OCI-LY1 (cell line): ENCODE data around the gene STK32B.

Experiments
- EZH2 ChIP-seq: fragments of 200-600 bp; sonication (generic), shearing (Covaris generic); IDR thresholded peaks from 2 replicates; pipeline ENCODE4 v1.8.0; 2017; ENCODE audit warnings: borderline replicate concordance, mixed run types, mild to moderate bottlenecking, antibody characterized with exemption, low read length, moderate library complexity, mixed read lengths
- TF ChIP-seq, protein P1 (sequence below): fragments of 200-600 bp; sonication (generic), shearing (Covaris generic); IDR thresholded peaks from 2 replicates; pipeline ENCODE4 v1.5.1; 2017; ENCODE audit warnings: mild to moderate bottlenecking, antibody characterized with exemption, low read length, moderate library complexity, mixed read lengths

DNA sequence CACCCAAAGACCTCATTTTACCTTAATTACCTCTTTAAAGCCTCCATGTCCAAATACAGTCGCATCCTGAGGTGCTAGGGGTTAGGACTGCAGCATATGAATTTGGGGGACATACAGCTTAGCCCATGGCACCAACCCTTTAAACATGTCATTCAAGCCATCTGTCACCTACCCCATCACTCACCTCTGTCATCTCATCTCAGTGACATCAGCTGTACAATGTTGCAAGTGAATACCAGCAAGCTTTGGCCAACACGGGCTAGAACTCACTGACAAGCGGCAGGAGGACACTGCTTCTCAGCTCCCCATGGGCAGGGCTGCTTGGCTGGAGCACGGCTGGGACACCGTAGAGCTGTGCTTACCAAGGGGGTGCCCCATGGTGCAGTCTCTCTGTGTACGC lies 107.5 kb downstream of the STK32B start:
- TF ChIP-seq, protein P1, sequence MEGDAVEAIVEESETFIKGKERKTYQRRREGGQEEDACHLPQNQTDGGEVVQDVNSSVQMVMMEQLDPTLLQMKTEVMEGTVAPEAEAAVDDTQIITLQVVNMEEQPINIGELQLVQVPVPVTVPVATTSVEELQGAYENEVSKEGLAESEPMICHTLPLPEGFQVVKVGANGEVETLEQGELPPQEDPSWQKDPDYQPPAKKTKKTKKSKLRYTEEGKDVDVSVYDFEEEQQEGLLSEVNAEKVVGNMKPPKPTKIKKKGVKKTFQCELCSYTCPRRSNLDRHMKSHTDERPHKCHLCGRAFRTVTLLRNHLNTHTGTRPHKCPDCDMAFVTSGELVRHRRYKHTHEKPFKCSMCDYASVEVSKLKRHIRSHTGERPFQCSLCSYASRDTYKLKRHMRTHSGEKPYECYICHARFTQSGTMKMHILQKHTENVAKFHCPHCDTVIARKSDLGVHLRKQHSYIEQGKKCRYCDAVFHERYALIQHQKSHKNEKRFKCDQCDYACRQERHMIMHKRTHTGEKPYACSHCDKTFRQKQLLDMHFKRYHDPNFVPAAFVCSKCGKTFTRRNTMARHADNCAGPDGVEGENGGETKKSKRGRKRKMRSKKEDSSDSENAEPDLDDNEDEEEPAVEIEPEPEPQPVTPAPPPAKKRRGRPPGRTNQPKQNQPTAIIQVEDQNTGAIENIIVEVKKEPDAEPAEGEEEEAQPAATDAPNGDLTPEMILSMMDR, result no peak
- no peak for TF ChIP-seq EZH2
